Calu3 (cell line): ENCODE data around the gene MEI1. TPM values are rescaled to one million over a fixed set of nuclear protein-coding genes. Genes with fewer than 3 reads are reported as not detected.

Source experiments
- BruUV-seq: library from RNA; stranded (reverse); fragments of 400-500 nt; replicated peaks from 2 replicates; lab custom pipeline; 2021; lab: Mats Ljungman, UMichigan
- CTCF ChIA-PET: fragments of 300-600 bp; sonication (Branson Sonifier 250); formaldehyde crosslinking; loops from one replicate; lab custom pipeline; 2022; ENCODE audit warnings: antibody characterized with exemption; lab: Charles Lee
- DNase-seq: peaks from one replicate; pipeline ENCODE4 v3.0.0; 2022
- H3K27ac Mint-ChIP-seq: one replicate; pipeline ENCODE4 v1.8.0; 2022; ENCODE audit warnings: mixed read lengths; ENCODE audit not compliant: unreplicated experiment
- H3K27me3 Mint-ChIP-seq: one replicate; pipeline ENCODE4 v1.8.0; 2022; ENCODE audit warnings: mixed read lengths; ENCODE audit not compliant: unreplicated experiment
- H3K36me3 Mint-ChIP-seq: one replicate; pipeline ENCODE4 v1.8.0; 2022; ENCODE audit warnings: mild to moderate bottlenecking, moderate library complexity, mixed read lengths; ENCODE audit not compliant: insufficient read depth, unreplicated experiment
- H3K4me1 Mint-ChIP-seq: one replicate; pipeline ENCODE4 v1.8.0; 2022; ENCODE audit warnings: mild to moderate bottlenecking, low read depth, mixed read lengths; ENCODE audit not compliant: unreplicated experiment
- H3K4me3 Mint-ChIP-seq: one replicate; pipeline ENCODE4 v1.8.0; 2022; ENCODE audit warnings: mild to moderate bottlenecking, low read depth, moderate library complexity, mixed read lengths; ENCODE audit not compliant: unreplicated experiment
- H3K9me3 Mint-ChIP-seq: one replicate; pipeline ENCODE4 v1.8.0; 2022; ENCODE audit warnings: low read depth, mixed read lengths; ENCODE audit not compliant: unreplicated experiment
- intact Hi-C: fragments of 100-400 bp; cut with micrococcal nuclease; formaldehyde crosslinking; loops from one replicate; pipeline ENCODE4 v1.10.0; 2022; ENCODE audit not compliant: unreplicated experiment
- total RNA-seq: library from RNA; stranded (reverse); gene quantifications from 2 replicates; pipeline ENCODE4 v1.2.3, GENCODE V29; 2022
- TF ChIP-seq, protein P1 (sequence below): fragments of 200-600 bp; IDR thresholded peaks from one replicate; pipeline ENCODE4 v1.8.0; 2022; ENCODE audit warnings: antibody characterized with exemption; ENCODE audit not compliant: unreplicated experiment

Gene MEI1
- total RNA-seq, 1 experiment from 2014 or later: 0.68 TPM

DNA sequence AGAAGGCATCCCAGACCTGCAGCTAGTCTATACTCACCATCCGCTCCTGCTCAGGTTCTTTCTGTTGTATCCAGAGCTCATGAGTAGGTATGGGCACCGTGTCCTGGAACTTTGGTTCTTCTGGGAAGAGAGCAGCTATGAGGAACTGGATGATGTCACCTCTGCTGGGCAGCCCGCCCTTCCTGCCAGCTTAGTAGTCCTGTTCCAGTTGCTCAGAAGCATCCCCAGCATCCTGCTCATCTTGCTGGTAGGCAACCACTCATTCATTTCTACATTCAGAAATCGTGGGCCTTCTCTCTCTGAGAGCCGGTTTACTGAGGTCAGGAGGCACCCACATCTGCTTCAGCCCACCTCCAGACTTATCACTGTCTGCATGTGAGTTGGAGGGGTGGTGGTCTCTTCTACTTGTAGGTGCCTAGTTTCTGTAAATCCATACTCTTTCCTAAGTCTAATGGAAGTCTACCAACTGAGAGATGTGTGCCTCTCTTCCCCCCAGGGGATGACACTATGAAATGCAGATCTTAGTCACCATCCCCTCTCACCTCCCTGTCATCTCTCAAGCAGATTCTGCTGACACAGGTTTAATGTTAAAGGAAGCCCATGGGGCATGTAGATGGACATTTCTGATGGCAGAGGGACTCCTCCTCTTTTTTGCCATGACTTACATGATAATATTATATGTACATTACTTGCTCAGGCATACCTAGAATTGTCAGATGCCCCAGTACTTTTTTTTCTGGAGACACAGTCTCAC lies 71.6 kb downstream of the MEI1 start:
- intact Hi-C loops: no loop called here
- no TSS peak for BruUV-seq
- DNase-seq: no peak

DNA sequence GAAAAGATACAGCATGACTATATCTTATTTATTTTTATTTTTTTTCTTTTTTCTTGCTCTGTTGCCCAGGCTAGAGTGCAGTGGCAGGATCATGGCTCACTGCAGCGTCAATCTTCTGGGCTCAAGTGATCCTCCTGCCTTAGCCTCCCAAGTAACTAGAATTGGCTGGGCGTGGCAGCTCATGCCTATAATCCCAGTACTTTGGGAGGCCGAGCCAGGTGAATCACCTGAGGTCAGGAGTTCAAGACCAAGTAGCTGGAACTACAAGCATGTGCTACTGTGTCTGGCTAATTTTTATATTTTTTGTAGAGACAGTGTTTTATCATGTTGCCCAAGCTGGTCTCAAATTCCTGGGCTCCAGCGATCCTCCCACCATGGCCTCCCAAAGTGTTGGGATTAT lies 72.9 kb downstream of the MEI1 start:
- intact Hi-C loops: no loop called here
- H3K4me3 Mint-ChIP-seq: no peak overlapping the region
- H3K27ac Mint-ChIP-seq: no peak overlapping the region
- H3K27me3 Mint-ChIP-seq: no peaks in the 10 kb centered on the region
- CTCF ChIA-PET: interaction anchor here (0.5 to 1.3 kb wide), 3 partner anchors 26 to 75 kb away, joined by 3 to 4 read pairs (median 3); no protein-coding TSS in a partner anchor
- no TSS peak for BruUV-seq
- DNase-seq: peak; percentile 30
- H3K9me3 Mint-ChIP-seq: no peaks in the 10 kb centered on the region
- H3K4me1 Mint-ChIP-seq: peaks cover 13% of the 10 kb centered on the region
- TF ChIP-seq, protein P1, sequence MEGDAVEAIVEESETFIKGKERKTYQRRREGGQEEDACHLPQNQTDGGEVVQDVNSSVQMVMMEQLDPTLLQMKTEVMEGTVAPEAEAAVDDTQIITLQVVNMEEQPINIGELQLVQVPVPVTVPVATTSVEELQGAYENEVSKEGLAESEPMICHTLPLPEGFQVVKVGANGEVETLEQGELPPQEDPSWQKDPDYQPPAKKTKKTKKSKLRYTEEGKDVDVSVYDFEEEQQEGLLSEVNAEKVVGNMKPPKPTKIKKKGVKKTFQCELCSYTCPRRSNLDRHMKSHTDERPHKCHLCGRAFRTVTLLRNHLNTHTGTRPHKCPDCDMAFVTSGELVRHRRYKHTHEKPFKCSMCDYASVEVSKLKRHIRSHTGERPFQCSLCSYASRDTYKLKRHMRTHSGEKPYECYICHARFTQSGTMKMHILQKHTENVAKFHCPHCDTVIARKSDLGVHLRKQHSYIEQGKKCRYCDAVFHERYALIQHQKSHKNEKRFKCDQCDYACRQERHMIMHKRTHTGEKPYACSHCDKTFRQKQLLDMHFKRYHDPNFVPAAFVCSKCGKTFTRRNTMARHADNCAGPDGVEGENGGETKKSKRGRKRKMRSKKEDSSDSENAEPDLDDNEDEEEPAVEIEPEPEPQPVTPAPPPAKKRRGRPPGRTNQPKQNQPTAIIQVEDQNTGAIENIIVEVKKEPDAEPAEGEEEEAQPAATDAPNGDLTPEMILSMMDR: no peak
- H3K36me3 Mint-ChIP-seq: no peaks in the 10 kb centered on the region

More for the DNA sequence above, 71.6 kb downstream of the MEI1 start:
- TF ChIP-seq, protein P1: no peak
- H3K4me1 Mint-ChIP-seq: peaks cover 13% of the 10 kb centered on the region
- CTCF ChIA-PET: interaction anchor here (0.6 to 1.1 kb wide), 2 partner anchors 20 to 279 kb away, joined by 3 to 9 read pairs; no protein-coding TSS in a partner anchor
- no peaks in the 10 kb centered on the region for H3K36me3 Mint-ChIP-seq
- no peak overlapping the region for H3K27ac Mint-ChIP-seq
- H3K4me3 Mint-ChIP-seq: no peak overlapping the region
- H3K9me3 Mint-ChIP-seq: no peaks in the 10 kb centered on the region
- H3K27me3 Mint-ChIP-seq: no peaks in the 10 kb centered on the region

DNA sequence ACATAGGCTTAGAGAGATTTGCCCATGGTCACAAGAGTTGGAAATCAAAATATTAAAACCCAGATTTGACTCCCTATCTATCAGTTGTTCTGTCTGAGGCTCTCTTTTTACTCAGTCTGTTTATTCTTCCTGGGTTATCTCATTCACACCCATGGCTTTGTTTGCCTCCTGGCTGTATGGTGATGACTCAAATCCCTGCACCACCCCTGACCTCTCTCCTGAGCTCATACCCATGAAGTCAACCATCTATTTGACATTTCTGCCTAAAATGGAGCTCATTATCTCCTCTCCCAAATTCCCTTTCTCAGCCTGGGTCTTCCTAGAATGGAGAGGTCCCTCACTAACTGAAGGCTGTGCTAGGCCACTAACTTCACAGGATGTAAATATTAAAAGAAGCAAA lies 73.3 kb downstream of the MEI1 start:
- Mint-ChIP-seq H3K4me1 (peaks cover 13% of the 10 kb centered on the region), H3K36me3 (no peaks in the 10 kb centered on the region), H3K9me3 (no peaks in the 10 kb centered on the region), H3K4me3 (no peak overlapping the region), H3K27me3 (no peaks in the 10 kb centered on the region), H3K27ac (no peak overlapping the region)
- intact Hi-C loops: no loop called here
- BruUV-seq: no TSS peak
- CTCF ChIA-PET: interaction anchor here (0.5 to 1.3 kb wide), 4 partner anchors 26 to 226 kb away, joined by 3 to 6 read pairs (median 4); no protein-coding TSS in a partner anchor
- no peak for DNase-seq
- TF ChIP-seq, protein P1: no peak

DNA sequence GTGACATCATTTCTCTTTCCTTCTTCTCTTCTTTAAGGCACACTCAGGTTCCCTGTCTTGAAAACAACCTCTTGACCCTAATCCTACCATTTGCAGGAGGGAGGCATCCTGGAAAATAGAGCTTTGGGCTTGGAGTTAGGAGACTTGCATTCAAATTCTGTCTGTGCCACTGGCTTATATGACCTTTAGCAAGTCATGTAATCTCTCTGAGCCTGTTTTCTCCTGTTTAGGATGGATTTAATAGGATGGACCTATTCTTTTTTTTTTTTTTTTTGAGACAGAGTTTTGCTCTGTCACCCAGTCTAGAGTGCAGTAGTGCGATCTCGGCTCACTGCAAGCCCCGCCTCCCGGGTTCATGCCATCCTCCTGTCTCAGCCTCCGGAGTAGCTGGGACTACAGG lies 76.0 kb downstream of the MEI1 start:
- no peak overlapping the region for H3K27ac Mint-ChIP-seq
- BruUV-seq: no TSS peak
- TF ChIP-seq, protein P1: no peak
- intact Hi-C loops: no loop called here
- no peak for DNase-seq
- H3K4me3 Mint-ChIP-seq: no peak overlapping the region
- no peaks in the 10 kb centered on the region for H3K9me3 Mint-ChIP-seq
- CTCF ChIA-PET: interaction anchor here (0.5 to 1.3 kb wide), 3 partner anchors 11 to 57 kb away, joined by 3 to 4 read pairs (median 3); partner anchors contain the start of gene SREBF2
- H3K27me3 Mint-ChIP-seq: peaks cover 8% of the 10 kb centered on the region
- no peaks in the 10 kb centered on the region for H3K36me3 Mint-ChIP-seq
- peaks cover 13% of the 10 kb centered on the region for H3K4me1 Mint-ChIP-seq
